Heart left ventricle (tissue), 16 donors: Measurements from ENCODE around the gene SGIP1. TPM values are rescaled to one million over a fixed set of nuclear protein-coding genes. Genes with fewer than 3 reads are reported as not detected.

Experiments
- ATAC-seq, 4 donors: fragments of 200-7000 bp; cut with Tn5 transposase; one replicate each; pipeline ENCODE4 v1.9.1; 2020 to 2022; ENCODE audit warnings: moderate library complexity in 4 of 4, mild to moderate bottlenecking in 3 of 4, moderate number of reproducible peaks in 1 of 4
- DNase-seq, 5 donors: peaks; one replicate each; pipeline ENCODE4 v3.0.0-alpha.2; 2020
- H3K27ac ChIP-seq, 12 donors: fragments of 200-600 bp; sonication (generic) in 4 of 12; one replicate each; pipeline versions ENCODE4 v1.5.0 to v1.8.0; 2016 to 2022; ENCODE audit warnings: mild to moderate bottlenecking in 2 of 12
- H3K27me3 ChIP-seq, 9 donors: fragments of 200-600 bp; sonication (generic) in 2 of 9; one replicate each; pipeline versions ENCODE4 v1.5.1 to v1.8.0; 2016 to 2022; ENCODE audit warnings: mild to moderate bottlenecking in 3 of 9
- H3K36me3 ChIP-seq, 9 donors: fragments of 200-600 bp; sonication (generic) in 2 of 9; one replicate each; pipeline versions ENCODE4 v1.5.0 to v1.8.0; 2018 to 2022; ENCODE audit warnings: mild to moderate bottlenecking in 2 of 9
- H3K4me1 ChIP-seq, 12 donors: fragments of 200-600 bp; sonication (generic) in 4 of 12; one replicate each; pipeline versions ENCODE4 v1.5.0 to v1.8.0; 2016 to 2022; ENCODE audit warnings: mild to moderate bottlenecking in 3 of 12
- H3K4me3 ChIP-seq, 12 donors: fragments of 200-600 bp; sonication (generic) in 4 of 12; one replicate each; pipeline versions ENCODE4 v1.5.0 to v1.8.0; 2017 to 2022; ENCODE audit warnings: mild to moderate bottlenecking in 9 of 12, moderate library complexity in 4 of 12
- H3K9me3 ChIP-seq, 12 donors: fragments of 200-600 bp; sonication (generic) in 4 of 12; one replicate each; pipeline versions ENCODE4 v1.5.0 to v1.8.0; 2016 to 2022; ENCODE audit warnings: mild to moderate bottlenecking in 1 of 12
- CTCF ChIP-seq, 12 donors: fragments of 200-600 bp; sonication (generic) in 4 of 12; IDR thresholded peaks; one replicate each; pipeline versions ENCODE4 v1.5.0 to v1.8.0; 2018 to 2022; ENCODE audit warnings: antibody characterized with exemption in 12 of 12, mild to moderate bottlenecking in 5 of 12
- POLR2A ChIP-seq, 2 donors: fragments of 450-650 bp; IDR thresholded peaks; one replicate each; pipeline ENCODE4 v1.6.1; 2017; ENCODE audit warnings: antibody characterized with exemption in 2 of 2, mild to moderate bottlenecking in 2 of 2, moderate library complexity in 2 of 2
- WGBS, 4 donors: extraction: QIAGEN DNeasy Blood & Tissue Kit in 2 of 4; methylation state at CpG; one replicate each; pipeline versions ENCODE4 v1.1.5 to v1.1.7; 2013 to 2018; 5-methylcytosine and 5-hydroxymethylcytosine counted together
- intact Hi-C, 10 donors: fragments of 100-400 bp; cut with DNase I; formaldehyde crosslinking; loops; one replicate each; pipeline versions ENCODE4 v1.11.1 to v1.14.2; 2022
- polyA plus RNA-seq, 2 donors: library from polyadenylated mRNA; stranded (reverse); fragments of 200-250 nt; gene quantifications; one replicate each; pipeline ENCODE4 v1.2.3, GENCODE V29; 2013
- total RNA-seq, 9 donors: library from RNA; depleted of rRNA in 2 of 9; stranded (reverse); fragments of >200 nt in 2 of 9; fragmentation: NEBNext Ultra II Directional in 3 of 9; extraction: Animal tissue kit (Norgen Biotek cat#: 25700) in 3 of 9; gene quantifications; one replicate each; pipeline versions ENCODE4 v1.1.0 to v1.2.4, GENCODE V29; 2016 to 2023
- donor health status: ischemic (EF 13 %, LVEDD 7.1; RV severe dilation, severe dysfunction).
- donor health status: healthy with polysubstance abuse.
- donor health status: DM: no; HTN: yes; CAD: no.
- donor health status: DM: no; HTN: no; CAD: no.
- donor health status: ischemic (EF 25% LVEDD 6.9; RV normal size, moderate dysfunction).
- donor health status: ischemic (EF 25% LVEDD 5.7; RV mildly dilated, moderate dysfunction).
- donor health status: healthy.
- donor health status: DM: yes; HTN: yes; CAD: no.
- donor health status: ischemic (EF 35%, LVEDD 5.7; RV mildly dilated, moderate dysfunction).
- donor health status: nonischemic (EF 11% LVEDD 7.7; RV severe dilation, severe dysfunction).
- donor health status: DM: yes; HTN: yes; CAD: no.
- donor health status: PGD.
- donor health status: ischemic (EF 29% LVEDD 5.4; RV normal size, mild dysfunction).
- donor health status: nonischemic (EF 23%, LVEDD 6.1; RV moderate dilation, normal function).

SGIP1 gene
- total and polyA plus RNA-seq, 11 donors, result 2.1 to 17.3 (median 5.0) TPM

DNA sequence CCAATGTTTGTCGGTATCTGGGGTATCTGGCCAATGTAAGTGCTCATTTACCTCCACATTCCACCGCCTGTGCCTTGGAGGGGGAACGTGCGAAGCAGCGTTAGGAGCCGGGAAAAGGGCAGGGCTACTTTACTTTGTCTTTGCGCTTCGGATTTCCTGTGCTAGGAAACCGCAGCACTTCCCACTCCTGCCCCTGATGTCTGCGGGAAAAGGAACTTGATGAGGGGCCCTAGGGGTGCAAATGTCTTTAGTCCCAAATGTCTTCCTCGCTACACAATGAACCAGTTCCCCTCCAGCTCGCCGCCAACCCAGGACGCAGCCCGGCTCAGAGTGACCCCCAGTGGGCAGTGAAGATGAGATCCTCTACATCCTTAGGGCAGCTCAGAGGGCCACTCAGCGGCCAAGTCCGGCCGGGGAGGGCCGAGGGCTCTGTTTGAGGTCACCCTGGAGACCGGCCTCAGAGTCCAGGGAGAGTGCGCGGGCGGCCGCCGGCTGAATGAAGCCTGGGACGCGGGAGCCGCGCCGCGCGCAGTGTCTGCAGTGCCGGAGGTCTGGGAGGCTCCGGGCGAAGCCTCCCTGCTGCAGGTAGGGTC, 218.1 kb downstream of the SGIP1 start, which contains the start of gene DYNLT5:
DYNLT5 (plus strand) TSS at position 460 of the 593 bp plus-strand sequence. CDS start 2,200 bp downstream, outside the sequence.
- Histone ChIP-seq H3K9me3 (no peaks in the 10 kb centered on the region), H3K4me3 (peak within 1 kb of the TSS in 11 of 12 donors; percentile 35 to 68 (median 59)), H3K27ac (peak within 1 kb of the TSS; percentile 29 to 83 (median 76)), H3K36me3 (no peaks in the 10 kb centered on the region), H3K4me1 (peaks cover 0 to 21% (median 9%) of the 10 kb centered on the region in 12 donors), H3K27me3 (peaks cover 0 to 10% (median 0%) of the 10 kb centered on the region in 9 donors)
- ATAC-seq, result peak; percentile 86 to 97 (median 96)
- WGBS, 4 donors, result 4 to 6% (median 5%) methylated on average over 19 to 35 of the region's 35 CpGs
- TF ChIP-seq POLR2A (IDR thresholded peaks at IDR 0.05) (peak in 1 of 2 donors; percentile 12), CTCF (IDR thresholded peaks at IDR 0.05) (peak in 8 of 12 donors; percentile 10 to 50 (median 32))
- DNase-seq, result peak; percentile 70 to 87 (median 72)
- intact Hi-C loops, result loop anchor here in 2 of 10 donors (1.0 to 10.0 kb wide), 2 partner anchors 23 to 303 kb away; partner anchors contain the start of gene SLC35D1 (in 1 of the 2)

DNA sequence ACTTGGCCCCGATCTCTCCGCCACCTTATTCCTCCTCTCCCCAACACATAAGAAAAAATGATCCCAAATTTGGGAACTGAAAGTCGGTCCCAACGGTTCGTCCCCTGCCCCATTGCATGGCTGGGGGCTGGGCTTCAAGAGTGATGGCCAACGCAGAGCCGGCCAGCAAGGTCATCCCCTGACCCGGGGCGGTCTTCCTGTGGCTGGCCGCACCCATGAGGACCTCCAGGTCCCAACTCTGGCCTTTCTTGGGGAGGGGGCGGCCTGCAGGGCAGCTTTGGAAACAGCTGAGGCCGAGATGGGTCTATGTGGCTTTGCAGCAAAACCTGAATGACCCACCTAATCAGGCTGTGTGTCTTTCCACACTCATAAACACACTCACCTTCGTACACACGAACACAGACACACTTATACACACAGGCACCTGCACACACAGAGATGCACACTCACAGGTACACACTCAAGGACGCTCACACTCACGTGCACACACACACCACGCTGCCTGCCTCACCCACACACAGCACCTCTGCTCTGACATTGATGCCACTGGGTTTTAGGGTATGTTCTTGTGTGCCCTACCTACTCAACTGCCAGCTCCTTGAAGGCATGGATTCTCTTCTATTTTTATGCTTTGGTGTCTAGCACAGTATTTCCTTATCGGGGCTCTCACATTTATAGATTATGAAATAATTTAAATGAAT, 218.9 kb downstream of the SGIP1 start:
- no peak for TF ChIP-seq CTCF (IDR thresholded peaks at IDR 0.05)
- no peak for TF ChIP-seq POLR2A (IDR thresholded peaks at IDR 0.05)
- ATAC-seq, result peak in 3 of 4 donors; percentile 38 to 45 (median 40)
- Histone ChIP-seq H3K9me3 (no peaks in the 10 kb centered on the region), H3K27me3 (peaks cover 0 to 10% (median 0%) of the 10 kb centered on the region in 9 donors), H3K4me1 (peaks cover 0 to 25% (median 13%) of the 10 kb centered on the region in 12 donors), H3K27ac (peak overlapping the region; percentile 24 to 83 (median 76)), H3K36me3 (no peaks in the 10 kb centered on the region), H3K4me3 (peak overlapping the region in 11 of 12 donors; percentile 35 to 68 (median 59))
- peak; percentile 14 to 56 (median 32) for DNase-seq
- WGBS, 4 donors, result 31 to 40% (median 37%) methylated on average over 15 to 18 of the region's 18 CpGs
- intact Hi-C loops, result loop anchor here in 2 of 10 donors (1.0 to 10.0 kb wide), 2 partner anchors 24 to 302 kb away; partner anchors contain the start of gene SLC35D1 (in 1 of the 2)

DNA sequence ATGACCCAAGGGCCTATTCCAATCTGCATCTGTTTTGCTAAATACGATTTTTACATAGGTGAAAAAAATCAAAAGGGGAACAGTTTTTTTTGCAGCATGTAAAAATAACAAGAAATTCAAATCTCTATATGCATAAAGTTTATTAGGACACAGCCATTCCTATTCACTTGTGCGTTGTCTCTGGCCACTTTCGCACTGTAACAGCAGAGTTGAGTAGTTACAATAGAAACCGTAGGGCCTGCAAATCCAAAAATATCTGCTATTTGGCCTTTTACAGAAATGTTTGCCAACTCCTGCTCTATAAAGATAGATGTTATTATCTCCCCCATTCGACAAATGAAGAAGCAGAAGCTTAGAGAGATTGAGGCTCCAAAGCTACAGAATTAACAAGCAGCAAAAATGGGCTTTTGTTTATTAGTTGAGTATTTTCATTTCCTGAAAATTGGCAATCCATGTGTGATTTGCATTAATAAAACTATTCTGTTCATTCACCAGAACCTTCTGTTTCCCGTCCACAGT, 223.8 kb downstream of the SGIP1 start:
- Histone ChIP-seq H3K27me3 (peaks cover 0 to 6% (median 0%) of the 10 kb centered on the region in 9 donors), H3K36me3 (no peaks in the 10 kb centered on the region), H3K4me1 (peaks cover 0 to 23% (median 14%) of the 10 kb centered on the region in 12 donors), H3K9me3 (peaks cover 0 to 4% (median 0%) of the 10 kb centered on the region in 12 donors), H3K27ac (peak overlapping the region in 9 of 12 donors; percentile 11 to 61 (median 28)), H3K4me3 (no peak overlapping the region)
- TF ChIP-seq CTCF (IDR thresholded peaks at IDR 0.05), result no peak
- intact Hi-C loops, result loop anchor here in 1 of 10 donors (10.0 kb wide), 1 partner anchor 297 kb away; the partner anchor contains the start of gene SLC35D1
- ATAC-seq (no peak), DNase-seq (no peak)
- WGBS, 4 donors, result 35 to 47% (median 35%) methylated on average over 6 of the region's 6 CpGs
